Stimulated activated CD8-positive, alpha-beta memory T cell treated with anti-CD3 and anti-CD28 coated beads, Interleukin-12 subunit alpha, Interleukin-12 subunit beta, amount 100 ng/mL, for 1 hour (primary cell): ENCODE data around the gene A4GNT.

Experiments
- DNase-seq: peaks from one replicate; pipeline ENCODE4 v3.0.0-alpha.2; 2020; ENCODE audit warnings: low read depth

The A4GNT gene

DNA sequence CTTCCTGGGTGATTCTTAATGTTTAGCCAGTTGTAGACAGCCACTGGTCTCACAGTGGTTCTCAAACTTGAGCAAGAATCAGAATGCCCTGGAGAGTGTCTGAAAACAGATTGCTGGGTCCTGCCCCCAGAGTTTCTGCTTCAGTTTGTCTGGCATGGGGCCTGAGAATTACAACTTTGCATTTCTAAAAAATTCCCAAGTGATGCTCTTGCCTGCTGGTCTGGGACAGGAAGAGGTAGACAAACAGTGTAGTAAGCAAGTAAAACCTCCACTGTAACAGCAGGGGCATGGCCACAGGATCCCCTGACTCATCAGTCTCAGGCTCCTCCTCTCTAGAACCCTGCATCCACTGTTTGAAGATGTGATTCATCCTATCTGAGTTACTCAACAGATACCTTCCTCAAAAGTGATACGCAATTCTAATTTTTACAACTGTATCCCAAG lies 53.3 kb downstream of the A4GNT start:
- no peak for DNase-seq

DNA sequence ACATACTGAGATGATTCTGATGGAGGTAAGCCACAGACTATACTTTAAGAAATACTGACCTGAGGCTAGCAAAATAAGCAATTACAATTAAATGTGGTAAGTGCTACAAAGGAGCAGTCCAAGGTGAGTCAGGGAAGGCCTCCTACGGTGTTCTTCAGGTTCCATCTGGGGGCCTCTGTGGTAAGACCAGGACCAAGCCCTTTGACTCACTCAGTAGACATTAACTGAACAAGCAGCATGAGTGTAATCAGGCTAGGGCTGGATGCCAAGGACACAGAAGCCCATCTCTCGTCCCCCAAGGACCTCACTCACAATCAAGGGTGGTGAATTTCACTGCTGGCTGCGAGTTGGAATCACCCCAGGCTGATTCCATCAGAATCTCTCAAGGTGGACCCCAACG lies 54.1 kb downstream of the A4GNT start:
- DNase-seq: no peak
